ACHN (cell line): ENCODE measurements around the gene GUK1.

Source experiments
- DNase-seq: peaks from one replicate; pipeline ENCODE4 v3.0.0-alpha.2; 2015
- in situ Hi-C: cut with HindIII; loops from 2 replicates; pipeline ENCODE4 v1.10.0; 2017; ENCODE audit warnings: low sequenced_read_pairs, low pct_ligation_motif_present, low pct_unique_long_range_greater_than_20kb

The GUK1 gene

DNA sequence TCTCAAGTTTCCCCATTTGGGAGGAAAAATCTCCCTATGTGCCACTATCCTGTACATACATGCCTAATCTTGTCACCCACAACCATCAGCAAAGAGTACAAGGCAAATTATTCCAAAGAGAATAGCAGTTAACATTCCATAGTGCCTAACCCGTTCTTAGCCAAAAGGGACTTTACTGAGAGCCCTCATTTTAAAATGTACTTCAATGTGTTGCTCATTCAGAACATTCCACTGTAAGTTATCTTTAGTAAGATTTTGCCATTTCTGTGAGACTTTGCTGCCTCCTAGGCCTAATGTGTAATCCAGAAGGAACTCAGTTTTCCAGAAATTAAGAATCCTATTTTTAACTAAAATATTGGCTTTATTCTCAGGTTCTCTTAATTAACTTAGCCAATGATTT is 19.7 kb upstream of the GUK1 start:
- no peak for DNase-seq
- in situ Hi-C loops: no loop called here

DNA sequence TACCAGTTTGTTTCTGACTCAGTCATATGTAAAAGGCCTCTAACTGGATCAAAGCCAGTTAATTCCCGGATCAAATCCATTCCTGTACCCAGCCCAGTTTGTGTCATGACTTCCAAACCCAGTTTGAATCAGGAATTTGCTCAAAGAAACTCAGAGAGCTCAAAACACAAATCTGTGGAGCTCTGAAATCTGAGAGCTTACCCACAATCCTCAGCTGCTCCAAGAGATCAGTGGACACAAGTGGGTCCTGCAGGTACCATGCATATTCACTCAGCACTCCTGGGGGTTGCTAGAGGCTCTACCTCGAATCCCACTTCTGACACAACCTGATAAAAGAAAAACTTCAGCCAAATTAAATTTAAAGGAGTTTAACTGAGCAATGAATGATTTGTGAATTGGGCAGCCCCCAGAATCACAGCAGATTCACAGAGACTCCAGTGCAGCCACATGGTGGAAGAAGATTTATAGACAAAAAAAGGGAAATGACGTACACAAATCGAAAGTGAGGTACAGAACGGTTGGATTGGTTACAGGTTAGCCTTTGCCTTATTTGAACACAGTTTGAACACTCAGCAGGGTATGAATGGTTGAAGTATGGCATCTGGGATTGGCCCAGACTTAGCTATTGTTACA is 19.1 kb upstream of the GUK1 start:
- DNase-seq: no peak
- in situ Hi-C loops: no loop called here

- in situ Hi-C loops: no loop called here
Observed at GRCh38 chr1:228122921-228123441, 17.1 kb upstream of the GUK1 start.

GRCh38 chr1:228123505-228123904 is 16.6 kb upstream of the GUK1 start:
- in situ Hi-C loops: no loop called here
- no peak for DNase-seq

More at GRCh38 chr1:228122921-228123441, 17.1 kb upstream of the GUK1 start:
- DNase-seq: no peak

DNA sequence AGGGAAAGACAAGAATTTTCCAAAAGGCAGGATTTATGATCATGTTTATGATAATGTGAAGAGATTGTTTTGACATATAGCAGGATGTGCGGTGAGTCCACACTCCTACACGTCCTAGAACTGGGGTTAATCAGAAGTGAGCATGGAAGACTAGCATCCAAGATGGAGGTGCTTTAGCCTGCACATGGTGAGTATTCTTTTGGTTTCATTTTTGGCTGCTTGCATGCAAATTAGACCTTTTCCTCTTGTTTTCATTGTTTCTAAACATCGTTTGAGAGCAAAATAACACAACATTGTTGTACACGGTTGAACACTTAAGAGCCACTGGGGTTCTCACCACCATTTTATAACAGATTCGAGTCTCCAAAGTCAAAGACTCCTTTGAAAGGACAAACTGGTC is 14.9 kb upstream of the GUK1 start:
- in situ Hi-C loops: no loop called here
- no peak for DNase-seq

DNA sequence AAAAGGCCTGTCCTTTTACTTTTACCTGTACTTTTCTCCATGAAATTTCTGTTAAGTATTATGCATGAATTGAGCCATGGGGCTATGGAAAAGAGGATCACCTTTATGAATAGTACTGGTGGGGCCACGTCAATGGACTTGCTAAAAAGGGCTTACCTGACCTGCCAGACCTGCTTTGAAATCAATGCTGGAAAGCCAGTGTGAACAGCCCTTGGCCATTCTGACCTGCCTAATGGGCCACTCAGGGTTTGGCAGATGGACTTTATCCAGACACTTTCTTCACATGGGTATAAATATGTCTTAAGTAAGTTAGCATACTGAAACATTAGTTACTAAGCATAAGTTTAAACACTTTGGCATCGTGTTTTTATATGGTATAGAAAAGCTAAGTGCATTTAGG is 8.3 kb upstream of the GUK1 start:
- DNase-seq: no peak
- in situ Hi-C loops: no loop called here

GRCh38 chr1:228134591-228134990 is 5.5 kb upstream of the GUK1 start:
- in situ Hi-C loops: no loop called here
- DNase-seq: no peak

GRCh38 chr1:228136901-228137300 is 3.2 kb upstream of the GUK1 start:
- no peak for DNase-seq
- in situ Hi-C loops: no loop called here

DNA sequence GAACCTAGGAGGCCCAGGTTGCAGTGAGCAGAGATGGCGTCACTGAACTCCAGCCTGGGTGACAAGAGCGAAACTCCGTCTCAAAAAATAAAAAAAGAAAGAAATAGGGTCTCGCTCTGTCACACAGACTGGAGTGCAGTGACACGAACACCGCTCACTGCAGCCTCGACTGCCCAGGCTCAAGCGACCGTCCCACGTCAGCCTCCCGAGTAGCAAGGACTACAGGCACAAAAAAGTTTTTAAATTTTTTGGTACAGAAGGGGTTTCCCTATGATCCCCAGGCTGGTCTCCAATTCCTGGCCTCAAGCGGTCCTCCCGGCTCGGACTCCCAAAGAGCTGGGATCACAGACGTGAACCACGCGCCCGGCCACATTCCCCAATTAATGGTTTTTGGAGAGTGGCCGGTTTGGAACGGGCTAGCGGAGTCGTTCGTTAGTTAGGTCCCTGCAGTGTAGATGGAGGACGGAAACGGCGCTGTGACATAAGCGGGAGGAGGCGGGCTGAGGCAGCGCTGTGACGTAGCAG is 611 bp upstream of the GUK1 start:
- in situ Hi-C loops: no loop called here
- DNase-seq: no peak

- in situ Hi-C loops: no loop called here
Observed at GRCh38 chr1:228140724-228141225, 696 bp downstream of the GUK1 start.

GRCh38 chr1:228141226-228142044 is 1.4 kb downstream of the GUK1 start:
- in situ Hi-C loops: no loop called here
- peak; percentile 80 for DNase-seq

More at GRCh38 chr1:228140724-228141225, 696 bp downstream of the GUK1 start:
- no peak for DNase-seq

DNA sequence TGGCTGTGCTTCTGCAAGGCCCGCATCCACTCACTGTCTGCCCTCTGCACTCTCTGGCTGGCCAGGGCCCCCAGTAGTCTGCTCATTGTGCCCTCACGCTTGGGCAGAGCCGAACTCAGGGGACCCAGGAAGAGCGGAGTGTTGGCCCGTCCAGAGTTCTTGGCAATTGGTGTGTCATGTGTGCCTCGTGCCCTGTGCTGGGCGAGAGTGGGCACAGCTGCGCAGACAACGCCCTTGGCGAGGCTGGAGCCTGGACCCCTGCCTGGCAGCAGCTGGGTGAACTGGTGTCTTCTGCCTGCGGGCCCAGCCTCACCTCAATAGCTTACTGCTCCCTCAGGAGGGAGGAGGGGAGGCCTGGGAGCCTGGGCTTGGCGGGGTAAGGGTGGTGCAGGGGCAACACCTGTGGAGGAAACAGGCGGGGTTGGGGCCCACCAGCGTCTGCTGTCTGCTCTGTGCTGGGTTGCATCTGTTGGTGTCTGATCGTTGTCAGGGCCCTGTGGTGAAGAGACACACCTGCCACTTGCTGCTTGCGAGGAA is 2.1 kb downstream of the GUK1 start:
- no peak for DNase-seq
- in situ Hi-C loops: no loop called here

DNA sequence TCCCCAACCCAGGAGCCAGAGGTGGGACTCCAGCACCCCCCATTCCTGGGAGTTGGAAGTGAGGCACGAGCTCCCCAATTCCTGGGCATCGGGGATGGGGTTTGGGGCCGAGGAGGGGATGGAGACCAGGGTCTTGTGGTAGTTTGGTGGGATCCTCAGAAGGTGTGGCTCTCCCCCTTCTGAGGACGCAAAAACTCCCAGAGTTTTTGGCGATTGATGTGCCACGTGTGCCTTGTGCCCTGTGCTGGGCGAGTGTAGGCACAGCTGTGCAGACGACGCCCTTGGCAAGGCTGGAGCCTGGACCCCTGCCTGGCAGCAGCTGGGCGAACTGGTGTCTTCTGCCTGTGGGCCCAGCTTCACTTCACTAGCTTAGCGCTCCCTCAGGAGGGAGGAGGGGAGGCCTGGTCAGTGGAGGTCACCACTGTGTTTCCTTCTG is 2.6 kb downstream of the GUK1 start:
- in situ Hi-C loops: no loop called here
- no peak for DNase-seq

DNA sequence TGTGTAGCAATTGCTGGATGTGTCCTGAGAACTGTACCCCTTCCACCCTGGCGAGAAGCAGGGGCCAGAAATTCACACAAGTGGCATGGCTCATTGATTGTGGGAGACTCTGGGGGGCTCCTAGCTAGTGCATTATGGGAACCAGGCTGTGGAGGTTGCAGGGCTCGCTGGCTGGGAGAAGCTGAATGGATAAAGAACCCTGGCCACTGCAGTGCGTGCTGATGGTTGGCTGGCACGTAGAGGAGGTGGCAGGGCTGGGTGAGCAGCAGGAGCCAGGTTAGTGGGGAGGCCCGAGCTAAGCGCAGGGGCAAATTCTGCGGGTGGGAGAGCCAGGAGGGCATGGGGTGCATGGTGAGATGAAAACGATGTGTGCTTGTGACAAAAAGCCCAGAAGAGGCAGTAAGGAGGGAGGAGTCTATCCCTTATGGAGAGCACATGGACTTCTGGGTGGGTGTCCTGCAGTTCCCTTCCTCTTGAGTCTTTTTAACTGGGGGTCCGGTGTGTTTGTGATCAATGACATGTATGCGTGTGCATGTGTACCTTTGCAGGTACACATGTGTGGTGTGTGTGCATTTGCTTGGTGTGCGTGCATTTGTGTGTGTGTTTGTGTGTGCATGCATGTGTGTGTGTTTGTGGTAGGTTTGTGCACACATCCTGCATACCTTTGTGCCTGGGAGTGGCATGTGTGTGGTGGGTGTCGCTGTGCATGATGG is 3.6 kb downstream of the GUK1 start:
- in situ Hi-C loops: no loop called here
- DNase-seq: no peak

- DNase-seq: no peak
- in situ Hi-C loops: no loop called here
Observed at GRCh38 chr1:228144193-228144992, 4.3 kb downstream of the GUK1 start.

DNA sequence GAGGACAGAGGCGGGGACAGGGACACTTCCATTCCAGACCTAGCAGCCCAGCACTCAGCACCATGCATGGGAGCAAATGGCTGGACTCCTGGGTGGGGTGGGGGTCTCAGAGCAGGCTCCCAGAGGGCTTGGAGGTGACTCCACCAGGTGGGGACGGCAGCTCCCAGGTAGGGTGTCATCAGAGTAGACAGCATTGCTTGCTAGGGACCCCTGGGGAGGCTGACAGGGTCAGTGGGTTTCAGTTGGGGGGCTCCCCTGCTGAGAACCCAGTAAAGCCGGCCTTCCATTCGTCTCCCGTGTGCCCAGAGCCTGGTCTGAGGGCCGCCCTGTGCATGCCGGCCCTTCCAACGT is 4.9 kb downstream of the GUK1 start:
- in situ Hi-C loops: no loop called here
- DNase-seq: no peak

DNA sequence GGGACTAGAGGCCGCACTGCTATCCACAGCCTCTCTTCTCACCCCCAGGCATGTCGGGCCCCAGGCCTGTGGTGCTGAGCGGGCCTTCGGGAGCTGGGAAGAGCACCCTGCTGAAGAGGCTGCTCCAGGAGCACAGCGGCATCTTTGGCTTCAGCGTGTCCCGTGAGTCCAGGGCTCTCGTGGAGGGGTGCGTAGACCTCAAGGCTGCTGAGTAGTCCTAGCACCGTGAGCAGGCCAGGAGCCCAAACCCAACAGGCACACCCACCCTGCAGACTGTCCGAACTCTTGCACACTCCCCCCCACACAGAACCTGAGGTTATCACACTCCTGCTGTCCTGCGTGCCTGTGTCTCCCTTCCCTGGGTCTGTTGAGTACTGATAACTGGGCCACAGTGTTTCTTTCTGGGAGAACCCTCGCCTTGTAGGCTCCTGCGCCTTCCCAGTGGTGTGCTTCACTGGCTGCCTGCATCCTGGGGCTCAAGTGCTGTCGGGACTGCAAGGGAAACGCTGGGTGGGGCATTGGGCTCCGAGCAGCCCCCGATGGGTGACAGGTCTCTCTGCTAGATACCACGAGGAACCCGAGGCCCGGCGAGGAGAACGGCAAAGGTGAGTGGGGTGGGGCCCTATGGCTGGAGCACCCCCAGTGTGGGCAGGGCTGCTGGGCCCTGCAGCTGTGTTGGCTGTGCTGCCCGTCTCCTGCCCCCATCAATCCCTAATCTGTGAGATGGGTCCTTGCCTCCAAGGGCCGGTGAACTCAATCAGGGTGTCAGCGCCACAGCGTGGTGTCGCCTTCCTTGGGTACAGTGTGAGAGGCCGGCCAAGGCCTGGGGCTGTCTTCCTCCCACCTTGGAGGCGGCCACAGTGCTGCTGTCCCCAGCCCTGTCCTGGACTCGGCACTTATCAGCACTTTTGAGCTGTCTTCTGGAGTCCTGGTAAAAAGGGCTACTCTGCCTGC is 5.7 kb downstream of the GUK1 start:
- in situ Hi-C loops: no loop called here
- DNase-seq: no peak
